Common myeloid progenitor, CD34-positive (primary cell): ENCODE data around the gene RFT1.
"Not testable (repeated sequence)": the region's sequence is repeated elsewhere in the genome, so short reads cannot be mapped to it uniquely, and the experiment has no call there.

ENCODE experiments used
- CTCF ChIA-PET: fragments of 350-600 bp; sonication (Branson Sonifier 250); formaldehyde crosslinking; loops from one replicate; lab custom pipeline; 2021; ENCODE audit warnings: antibody characterized with exemption; lab: Charles Lee
- POLR2A ChIA-PET: fragments of 350-600 bp; sonication (Branson Sonifier 250); formaldehyde crosslinking; loops from one replicate; lab custom pipeline; 2021; ENCODE audit warnings: antibody characterized with exemption; lab: Charles Lee
- DNase-seq, 3 donors: peaks; one replicate each; pipeline versions ENCODE4 v3.0.0 to v3.0.0-alpha.2; 2013
- H3K27ac ChIP-seq, 2 experiments: 1 replicate in 1 of 2; 2 replicates in 1 of 2; pipeline ENCODE4 v1.7.0; 2013; ENCODE audit warnings: inconsistent platforms in 2 of 2, low read length in 2 of 2, mild to moderate bottlenecking in 2 of 2, low read depth in 1 of 2, moderate library complexity in 1 of 2; ENCODE audit not compliant: severe bottlenecking in 2 of 2, insufficient read depth in 1 of 2, poor library complexity in 1 of 2
- H3K27me3 ChIP-seq, 5 experiments: replicated peaks in 2 of 5; 1 replicate in 3 of 5; 2 replicates in 2 of 5; pipeline versions ENCODE4 v1.6.1 to v1.7.0; 2013; ENCODE audit warnings: low read length in 4 of 5, mild to moderate bottlenecking in 2 of 5, moderate library complexity in 2 of 5, inconsistent platforms in 1 of 5; ENCODE audit not compliant: insufficient read depth in 5 of 5, control insufficient read depth in 4 of 5
- H3K36me3 ChIP-seq, 4 experiments: 1 replicate in 2 of 4; 2 replicates in 2 of 4; pipeline versions ENCODE4 v1.6.1 to v1.7.0; 2013; ENCODE audit warnings: low read length in 3 of 4, control low read depth in 1 of 4, mild to moderate bottlenecking in 1 of 4; ENCODE audit not compliant: control insufficient read depth in 4 of 4, insufficient read depth in 4 of 4
- H3K4me1 ChIP-seq, 4 experiments: 1 replicate in 3 of 4; 2 replicates in 1 of 4; pipeline versions ENCODE4 v1.6.1 to v1.7.1; 2013; ENCODE audit warnings: low read length in 3 of 4, mild to moderate bottlenecking in 3 of 4, control low read depth in 1 of 4, inconsistent platforms in 1 of 4, moderate library complexity in 1 of 4; ENCODE audit not compliant: control insufficient read depth in 4 of 4, insufficient read depth in 4 of 4; ENCODE audit errors: control extremely low read depth in 1 of 4
- H3K4me3 ChIP-seq, 7 experiments: 1 replicate in 4 of 7; 2 replicates in 3 of 7; pipeline versions ENCODE4 v1.5.1 to v1.7.0; 2013; ENCODE audit warnings: mild to moderate bottlenecking in 7 of 7, low read length in 6 of 7, moderate library complexity in 6 of 7, inconsistent platforms in 2 of 7, low read depth in 2 of 7, control low read depth in 1 of 7; ENCODE audit not compliant: insufficient read depth in 4 of 7, control insufficient read depth in 1 of 7; ENCODE audit errors: extremely low read depth in 1 of 7
- H3K9me3 ChIP-seq, 5 experiments: 1 replicate in 4 of 5; 2 replicates in 1 of 5; pipeline versions ENCODE4 v1.6.1 to v1.7.1; 2013; ENCODE audit warnings: low read length in 4 of 5, mild to moderate bottlenecking in 2 of 5, inconsistent platforms in 1 of 5, low read depth in 1 of 5, moderate library complexity in 1 of 5; ENCODE audit not compliant: control insufficient read depth in 4 of 5, insufficient read depth in 2 of 5; ENCODE audit errors: control extremely low read depth in 1 of 5
- WGBS: methylation state at CpG from one replicate; pipeline ENCODE4 v1.1.5; 2013; ENCODE audit not compliant: insufficient coverage; 5-methylcytosine and 5-hydroxymethylcytosine counted together

The RFT1 gene

GRCh38 chr3:53062905-53063304 is 67.3 kb downstream of the RFT1 start:
- H3K27me3 ChIP-seq, result peaks cover 0 to 25% (median 4%) of the 10 kb centered on the region in 5 experiments
- no peak for DNase-seq
- H3K4me3 ChIP-seq, result no peak overlapping the region
- H3K36me3 ChIP-seq, result no peaks in the 10 kb centered on the region
- no peaks in the 10 kb centered on the region for H3K9me3 ChIP-seq
- H3K4me1 ChIP-seq, result no peaks in the 10 kb centered on the region
- H3K27ac ChIP-seq, result no peak overlapping the region
- WGBS, result no CpG with 5 or more reads among the region's 2 CpGs
- ChIA-PET CTCF (interaction anchor here (1.3 kb wide), 1 partner anchor 10 kb away, joined by 3 read pairs; no protein-coding TSS in a partner anchor), POLR2A (no interaction called here)

- WGBS, result no CpG with 5 or more reads among the region's 2 CpGs
- no peaks in the 10 kb centered on the region for H3K4me1 ChIP-seq
- no peak overlapping the region for H3K27ac ChIP-seq
- peaks cover 0 to 14% (median 3%) of the 10 kb centered on the region in 5 experiments for H3K27me3 ChIP-seq
- peak in 1 of 3 donors; percentile 23 for DNase-seq
- H3K4me3 ChIP-seq, result no peak overlapping the region
- CTCF ChIA-PET, result interaction anchor here (1.6 to 1.9 kb wide), 3 partner anchors 9 to 205 kb away, joined by 4 to 11 read pairs (median 8); no protein-coding TSS in a partner anchor
- POLR2A ChIA-PET, result no interaction called here
- no peaks in the 10 kb centered on the region for H3K36me3 ChIP-seq
- H3K9me3 ChIP-seq, result no peaks in the 10 kb centered on the region
Measured at GRCh38 chr3:53056442-53056841, 73.8 kb downstream of the RFT1 start.

- H3K9me3 ChIP-seq, H3K36me3 ChIP-seq, DNase-seq, H3K4me3 ChIP-seq, POLR2A ChIA-PET, H3K4me1 ChIP-seq, H3K27ac ChIP-seq: not testable (repeated sequence)
- CTCF ChIA-PET, result interaction anchor here (1.3 kb wide), 1 partner anchor 16 kb away, joined by 3 read pairs; no protein-coding TSS in a partner anchor
- WGBS, result 99% methylated on average over 6 of the region's 7 CpGs
- H3K27me3 ChIP-seq, result peaks cover 0 to 19% (median 4%) of the 10 kb centered on the region in 5 experiments
Measured at GRCh38 chr3:53054233-53054632, 76.0 kb downstream of the RFT1 start.

DNA sequence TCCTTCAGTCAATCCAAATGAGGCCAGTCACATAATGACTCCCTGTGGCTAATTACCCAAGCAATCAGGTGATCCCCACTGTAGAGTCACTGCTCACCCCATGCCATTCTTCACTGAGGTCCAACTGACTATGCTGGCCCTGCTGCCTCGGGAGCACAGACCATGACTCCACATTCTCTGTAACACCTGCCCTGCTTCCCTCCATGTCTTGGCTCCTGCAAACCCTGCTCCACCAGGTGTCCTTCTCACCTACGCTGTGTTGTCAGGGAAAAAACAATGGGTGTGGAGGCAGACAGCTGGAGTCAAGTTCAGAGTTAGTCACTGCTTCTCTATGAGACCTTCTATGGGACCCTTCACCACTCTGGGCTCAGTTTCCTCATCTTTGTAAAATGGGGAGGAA is 78.3 kb downstream of the RFT1 start:
- Histone ChIP-seq H3K27ac (no peak overlapping the region), H3K9me3 (no peaks in the 10 kb centered on the region), H3K27me3 (peaks cover 0 to 37% (median 13%) of the 10 kb centered on the region in 5 experiments), H3K4me1 (peaks cover 0 to 1% (median under 1%) of the 10 kb centered on the region in 4 experiments), H3K36me3 (no peaks in the 10 kb centered on the region), H3K4me3 (no peak overlapping the region)
- CTCF ChIA-PET, result interaction anchor here (0.9 to 1.5 kb wide), 2 partner anchors 10 to 25 kb away, joined by 3 read pairs; no protein-coding TSS in a partner anchor
- no peak for DNase-seq
- 92% methylated on average over 2 of the region's 2 CpGs for WGBS
- POLR2A ChIA-PET, result no interaction called here

- H3K27ac ChIP-seq, result no peak overlapping the region
- CTCF ChIA-PET, result interaction anchor here (1.2 kb wide), 1 partner anchor 21 kb away, joined by 3 read pairs; no protein-coding TSS in a partner anchor
- H3K36me3 ChIP-seq, result no peaks in the 10 kb centered on the region
- H3K4me3 ChIP-seq, result no peak overlapping the region
- WGBS, result 96% methylated on average over 8 of the region's 8 CpGs
- no peak for DNase-seq
- H3K27me3 ChIP-seq, result peaks cover 0 to 45% (median 14%) of the 10 kb centered on the region in 5 experiments
- H3K4me1 ChIP-seq, result peaks cover 0 to 12% (median 10%) of the 10 kb centered on the region in 4 experiments
- POLR2A ChIA-PET, result no interaction called here
- no peaks in the 10 kb centered on the region for H3K9me3 ChIP-seq
Measured at GRCh38 chr3:53049987-53050386, 80.2 kb downstream of the RFT1 start.

- Histone ChIP-seq H3K27me3 (peaks cover 0 to 74% (median 27%) of the 10 kb centered on the region in 5 experiments), H3K4me3 (peak overlapping the region; percentile 54 to 81 (median 73)), H3K9me3 (peaks cover 0 to 4% (median 0%) of the 10 kb centered on the region in 5 experiments), H3K36me3 (no peaks in the 10 kb centered on the region), H3K27ac (no peak overlapping the region), H3K4me1 (peaks cover 4 to 19% (median 16%) of the 10 kb centered on the region in 4 experiments)
- CTCF ChIA-PET, result interaction anchor here (0.8 to 1.2 kb wide), 3 partner anchors 11 to 134 kb away, joined by 3 to 8 read pairs (median 3); no protein-coding TSS in a partner anchor
- 5% methylated on average over 93 of the region's 113 CpGs for WGBS
- POLR2A ChIA-PET, result no interaction called here
- peak; percentile 66 to 74 (median 73) for DNase-seq
Measured at GRCh38 chr3:53046171-53047170, 83.8 kb downstream of the RFT1 start.
